Measurements from ENCODE around the gene TOMT. TPM values are rescaled to one million over a fixed set of nuclear protein-coding genes. Genes with fewer than 3 reads are reported as not detected.
A peak's percentile ranks its signal among the peaks of the same experiment; 100 is the strongest.

Gene TOMT
- total RNA-seq, 4 donors from 2014 or later, result not detected

GRCh38 chr11:72102162-72102561 lies 3.6 kb upstream of the TOMT start:
- Histone ChIP-seq H3K27me3 (no peaks in the 10 kb centered on the region), H3K36me3 (peaks cover 0 to 39% (median 14%) of the 10 kb centered on the region in 3 donors), H3K27ac (peak overlapping the region; percentile 90 to 97 (median 94)), H3K4me3 (peak overlapping the region; percentile 81 to 92 (median 85)), H3K4me1 (peaks cover 2 to 45% (median 25%) of the 10 kb centered on the region in 4 donors), H3K9me3 (no peaks in the 10 kb centered on the region)
- DNase-seq (ENCODE audit: low spot score in 2 of 2), result no peak
- 44 to 53% methylated on average over 4 of the region's 4 CpGs for WGBS, 2 donors
- TF ChIP-seq EP300 (IDR thresholded peaks at IDR 0.05) (no peak), CTCF (IDR thresholded peaks at IDR 0.05) (no peak), POLR2A (IDR thresholded peaks at IDR 0.05) (no peak)

GRCh38 chr11:72102631-72102945 lies 3.1 kb upstream of the TOMT start:
- Histone ChIP-seq H3K36me3 (peaks cover 0 to 37% (median 10%) of the 10 kb centered on the region in 3 donors), H3K27ac (peak overlapping the region; percentile 90 to 97 (median 94)), H3K9me3 (no peaks in the 10 kb centered on the region), H3K27me3 (no peaks in the 10 kb centered on the region), H3K4me3 (peak overlapping the region; percentile 81 to 92 (median 85)), H3K4me1 (peaks cover 2 to 45% (median 25%) of the 10 kb centered on the region in 4 donors)
- TF ChIP-seq POLR2A (IDR thresholded peaks at IDR 0.05) (no peak), CTCF (IDR thresholded peaks at IDR 0.05) (no peak), EP300 (IDR thresholded peaks at IDR 0.05) (no peak)
- DNase-seq (ENCODE audit: low spot score in 2 of 2), result no peak
- WGBS, 2 donors, result 2 to 4% methylated on average over 9 of the region's 9 CpGs

GRCh38 chr11:72102946-72103753 lies 2.6 kb upstream of the TOMT start, which contains the start of gene LAMTOR1:
Gene LAMTOR1, minus strand, starts transcription at chr11:72103297. Its CDS starts 73 bp downstream, at chr11:72103224.
- no peaks in the 10 kb centered on the region for H3K9me3 ChIP-seq
- peak within 1 kb of the TSS; percentile 90 to 97 (median 94) for H3K27ac ChIP-seq
- peaks cover 0 to 37% (median 4%) of the 10 kb centered on the region in 3 donors for H3K36me3 ChIP-seq
- peaks cover 2 to 45% (median 25%) of the 10 kb centered on the region in 4 donors for H3K4me1 ChIP-seq
- TF ChIP-seq CTCF (IDR thresholded peaks at IDR 0.05) (peak; percentile 19 to 75 (median 38)), POLR2A (IDR thresholded peaks at IDR 0.05) (peak; percentile 36 to 83), EP300 (IDR thresholded peaks at IDR 0.05) (peak; percentile 52 to 96)
- DNase-seq (ENCODE audit: low spot score in 2 of 2), result peak; percentile 100
- H3K27me3 ChIP-seq, result no peaks in the 10 kb centered on the region
- 2 to 3% methylated on average over 31 to 52 of the region's 64 CpGs for WGBS, 2 donors
- H3K4me3 ChIP-seq, result peak within 1 kb of the TSS; percentile 81 to 92 (median 85)

- H3K4me1 ChIP-seq, result peaks cover 2 to 45% (median 25%) of the 10 kb centered on the region in 4 donors
- 78 to 82% methylated on average over 11 of the region's 11 CpGs for WGBS, 2 donors
- H3K4me3 ChIP-seq, result peak overlapping the region; percentile 36 to 85 (median 83)
- no peak for TF ChIP-seq POLR2A (IDR thresholded peaks at IDR 0.05)
- TF ChIP-seq CTCF (IDR thresholded peaks at IDR 0.05), result peak in 1 of 5 experiments; percentile 31
- no peak for TF ChIP-seq EP300 (IDR thresholded peaks at IDR 0.05)
- H3K9me3 ChIP-seq, result no peaks in the 10 kb centered on the region
- no peak for DNase-seq (ENCODE audit: low spot score in 2 of 2)
- H3K27me3 ChIP-seq, result no peaks in the 10 kb centered on the region
- peak overlapping the region; percentile 90 to 97 (median 94) for H3K27ac ChIP-seq
- peaks cover 0 to 37% (median 0%) of the 10 kb centered on the region in 3 donors for H3K36me3 ChIP-seq
Measured at GRCh38 chr11:72103754-72104167, 2.0 kb upstream of the TOMT start.
